Activated CD8-positive, alpha-beta memory T cell treated with anti-CD3 and anti-CD28 coated beads, Interleukin-2, amount 50 U/mL, for 48 hours (primary cell): ENCODE results near the gene RNF130.
A peak's percentile ranks its signal among the peaks of the same experiment; 100 is the strongest.

ENCODE experiments used
- DNase-seq: peaks from one replicate; pipeline ENCODE4 v3.0.0-alpha.2; 2020

Gene RNF130

DNA sequence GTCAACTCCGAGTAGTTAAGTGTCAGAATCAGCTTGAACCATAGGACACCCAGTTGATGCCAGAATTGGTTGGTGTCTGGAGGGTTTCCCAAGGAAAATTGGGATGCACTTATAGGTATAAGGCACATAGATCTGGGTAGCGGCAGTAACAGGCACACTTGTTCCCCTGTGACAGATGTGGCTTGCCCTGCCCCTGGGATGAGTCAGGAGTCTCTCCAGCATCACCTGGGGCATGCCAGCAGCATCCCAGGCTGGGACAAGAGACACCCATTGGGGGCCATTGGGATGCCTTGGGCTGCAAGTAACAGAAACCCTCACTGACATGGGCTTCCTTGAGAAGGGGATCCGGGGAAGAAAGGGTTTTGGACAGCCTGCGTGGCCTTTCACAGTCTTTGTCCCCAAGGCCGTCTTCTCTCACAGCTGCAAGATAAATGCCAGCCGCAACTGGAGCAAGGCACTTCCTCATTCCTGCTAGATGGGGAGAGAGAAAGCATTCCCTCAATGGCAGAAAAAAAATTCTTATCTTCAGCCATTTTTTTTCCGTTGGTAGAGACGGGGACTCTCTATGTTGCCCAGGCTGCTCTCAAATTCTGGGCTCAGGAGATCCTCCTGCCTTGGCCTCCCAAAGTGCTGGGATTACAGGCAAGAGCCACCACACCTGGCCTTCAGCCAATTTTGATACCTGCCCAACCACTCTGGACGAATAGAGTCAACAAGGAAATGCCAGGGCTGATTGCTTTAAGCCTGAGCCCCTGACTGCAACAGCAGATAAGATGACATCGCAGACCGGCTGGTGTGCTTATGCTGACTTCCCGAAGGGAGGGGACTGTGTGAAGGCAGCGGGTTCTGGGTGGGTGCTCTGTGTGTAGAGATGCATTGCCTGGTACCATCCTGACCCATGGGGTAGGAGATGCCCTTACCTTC, 13.3 kb upstream of the RNF130 start:
- no peak for DNase-seq

- no peak for DNase-seq
These were observed 12.0 kb upstream of the RNF130 start for GRCh38 chr5:180083529-180084060.

GRCh38 chr5:180082633-180083420, 11.3 kb upstream of the RNF130 start:
- no peak for DNase-seq

- no peak for DNase-seq
These were observed 9.9 kb upstream of the RNF130 start for GRCh38 chr5:180081481-180081880.

GRCh38 chr5:180080486-180081280, 9.1 kb upstream of the RNF130 start:
- peak; percentile 62 for DNase-seq

DNA sequence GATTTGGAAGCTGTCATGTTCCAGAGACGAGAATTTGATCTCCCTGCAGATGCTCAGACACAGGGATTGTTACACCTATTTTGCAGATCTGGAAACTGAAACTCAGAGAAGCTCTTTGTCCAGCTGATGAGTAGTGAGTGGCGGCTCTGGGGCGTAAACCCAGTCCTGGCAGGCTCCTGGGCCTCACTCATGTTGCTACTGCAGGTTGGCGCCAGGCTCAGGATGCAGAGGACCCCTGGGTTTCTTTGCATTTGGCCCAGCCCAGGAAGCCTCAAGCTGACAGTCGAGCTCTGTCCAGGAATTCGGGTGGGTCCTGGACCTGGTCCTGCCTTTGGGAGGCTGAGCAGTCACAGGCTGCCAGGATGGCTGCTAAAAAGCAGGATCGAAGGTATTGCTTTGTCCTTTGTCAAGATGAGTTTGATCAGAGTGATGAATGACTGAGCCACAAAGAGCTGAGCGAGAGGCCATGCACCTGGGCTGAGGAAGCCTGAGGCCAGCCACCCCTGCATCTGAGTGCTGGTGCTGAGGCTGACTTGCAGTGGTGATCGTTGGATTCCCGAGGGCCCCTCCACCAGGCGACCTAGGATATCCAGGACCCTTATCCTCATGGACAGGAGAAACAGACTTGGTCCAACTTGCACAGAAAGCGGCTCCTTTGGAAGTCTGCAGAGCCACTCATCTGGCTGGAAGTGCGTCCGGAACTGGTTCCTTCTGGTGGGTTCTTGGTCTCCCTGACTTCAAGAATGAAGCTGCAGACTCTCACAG, 8.3 kb upstream of the RNF130 start:
- no peak for DNase-seq

DNA sequence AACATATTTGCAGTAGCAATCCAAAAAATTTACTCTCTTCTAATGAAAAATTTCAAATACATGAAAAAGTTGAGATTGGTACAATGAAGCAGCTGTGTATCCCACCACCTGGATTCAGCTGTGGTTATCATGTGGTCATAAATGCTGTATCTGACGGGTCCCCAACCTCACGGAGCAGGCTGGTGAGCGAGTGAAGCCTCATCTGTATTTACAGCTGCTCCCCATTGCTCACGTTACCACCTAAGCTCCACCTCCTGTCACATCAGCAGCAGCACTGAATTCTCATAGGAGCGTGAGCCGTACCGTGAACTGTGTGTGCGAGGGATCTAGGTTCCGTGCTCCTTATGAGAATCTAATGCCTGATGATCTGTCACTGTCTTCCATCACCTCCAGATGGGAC, 6.8 kb upstream of the RNF130 start:
- no peak for DNase-seq

- no peak for DNase-seq
These were observed 6.2 kb upstream of the RNF130 start for GRCh38 chr5:180077594-180078284.

DNA sequence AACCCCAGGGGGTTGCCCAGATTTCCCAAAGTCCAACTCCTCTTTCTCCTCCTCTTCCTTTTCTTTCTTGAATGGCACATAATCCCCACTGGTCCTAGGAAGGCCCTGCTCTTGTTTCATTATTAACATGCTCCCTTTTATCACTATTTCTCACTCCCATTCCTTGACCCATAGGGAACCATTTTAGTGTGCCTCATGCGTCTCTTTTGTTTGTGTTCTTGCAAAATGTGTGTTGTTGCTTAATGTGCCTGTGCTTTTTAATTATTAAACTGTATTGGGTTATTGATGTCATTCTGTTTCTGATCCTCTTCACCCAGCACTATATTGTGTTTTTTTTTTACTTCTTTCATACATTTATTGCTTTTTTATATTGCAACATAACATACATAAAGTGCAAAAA, 4.1 kb upstream of the RNF130 start:
- no peak for DNase-seq

DNA sequence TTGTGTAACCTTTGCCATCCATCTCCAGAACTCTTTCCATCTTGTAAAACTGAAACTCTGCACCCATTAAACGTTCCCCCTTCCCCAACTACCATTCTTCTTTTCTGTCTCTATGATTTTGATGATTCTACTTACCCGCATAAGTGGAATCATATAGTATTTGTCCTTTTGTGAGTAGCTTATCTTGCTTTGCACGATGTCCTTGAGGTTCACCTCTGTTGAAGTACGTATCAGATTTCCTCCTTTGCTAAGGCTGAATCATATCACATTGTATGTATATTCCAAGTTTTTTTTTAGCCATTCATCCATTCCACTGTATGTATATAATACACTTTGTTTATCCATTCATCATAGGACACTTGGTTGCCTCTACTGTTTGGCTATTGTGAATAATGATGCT, 2.9 kb upstream of the RNF130 start:
- DNase-seq = no peak

DNA sequence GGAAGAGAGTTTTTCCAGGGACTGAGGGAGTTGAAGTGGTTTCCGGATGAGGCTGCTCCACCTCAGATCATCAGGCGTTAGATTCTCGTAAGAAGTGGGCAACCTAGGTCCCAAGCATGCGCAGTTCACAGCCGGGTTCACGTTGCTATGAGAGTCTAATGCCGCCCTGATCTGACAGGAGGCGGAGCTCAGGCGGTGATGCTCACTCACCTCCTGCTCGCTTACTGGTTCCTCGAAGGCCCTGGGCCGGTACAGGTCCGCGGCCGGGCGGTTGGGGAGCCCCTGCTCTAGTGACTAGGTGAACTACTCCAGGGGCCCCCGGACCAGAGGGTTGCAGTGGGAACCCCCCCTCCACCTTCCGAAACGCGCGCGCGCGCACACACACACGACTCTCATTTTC, 997 bp upstream of the RNF130 start:
- DNase-seq = no peak

DNA sequence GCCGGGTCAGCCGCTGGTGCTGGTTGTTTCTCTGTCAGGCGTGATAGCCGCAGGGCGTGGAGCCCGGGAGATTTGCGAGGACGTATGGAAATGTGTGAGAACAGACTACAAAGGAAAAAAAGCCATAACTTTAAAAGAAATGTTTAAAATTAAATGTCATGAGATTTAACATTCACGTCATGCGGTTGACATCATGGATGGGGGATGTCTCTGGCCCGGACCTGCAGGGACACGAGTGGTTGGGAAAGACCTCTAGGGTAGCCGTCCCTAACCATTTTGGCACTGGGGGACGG, 643 bp upstream of the RNF130 start:
- no peak for DNase-seq

GRCh38 chr5:180070756-180071530, 616 bp downstream of the RNF130 start:
- peak; percentile 70 for DNase-seq

DNA sequence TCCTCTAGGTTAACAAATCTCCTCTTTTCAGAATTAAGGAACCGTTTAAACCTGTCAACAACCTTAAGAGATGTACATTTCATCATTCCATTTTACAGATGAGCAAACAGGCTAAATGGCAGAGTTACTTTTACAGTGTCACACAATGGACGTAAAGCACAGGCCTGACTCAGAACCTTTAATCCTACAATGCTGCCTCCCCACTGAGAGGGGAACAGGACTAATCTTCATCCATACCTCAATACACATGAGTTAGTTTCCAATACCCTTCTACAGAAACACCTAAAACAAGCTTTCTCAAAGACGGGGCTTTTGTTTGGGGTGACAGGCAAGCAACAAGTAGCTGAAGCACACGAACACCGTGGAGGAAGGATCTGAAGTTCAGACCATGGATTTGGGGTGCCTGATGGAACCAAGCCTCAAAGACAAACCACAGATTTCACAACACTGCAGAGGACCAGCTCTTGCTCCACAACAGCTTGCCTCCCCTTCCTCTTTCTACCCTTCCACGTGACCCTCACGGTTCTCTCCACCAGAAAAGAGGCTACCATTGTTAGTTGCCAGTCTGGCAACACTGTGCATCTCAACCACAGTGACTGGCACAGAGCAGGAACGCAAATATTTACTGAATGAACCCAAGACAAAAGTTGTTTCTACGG, 1.8 kb downstream of the RNF130 start:
- DNase-seq = no peak

GRCh38 chr5:180068519-180069090, 3.0 kb downstream of the RNF130 start:
- DNase-seq = no peak

- no peak for DNase-seq
These were observed 3.6 kb downstream of the RNF130 start for GRCh38 chr5:180067986-180068385.

DNA sequence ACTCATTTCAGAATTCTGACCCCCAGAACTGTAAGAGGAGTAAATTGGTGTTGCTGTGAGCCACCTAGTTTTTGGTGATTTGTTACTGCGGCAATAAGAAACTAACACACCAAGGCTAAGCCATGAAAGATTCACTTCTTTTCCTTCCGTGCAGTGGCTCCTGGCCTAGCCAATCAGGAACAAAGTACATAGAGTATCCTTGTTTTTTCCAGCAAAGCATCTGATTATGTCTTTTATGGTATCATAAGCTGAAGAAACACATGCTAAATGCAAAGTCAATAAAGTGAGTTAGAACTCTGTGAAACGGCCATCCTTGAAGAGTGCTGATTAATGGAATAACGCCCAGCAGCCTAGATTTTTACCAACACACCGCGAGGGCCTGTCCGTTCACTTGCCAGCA, 11.4 kb downstream of the RNF130 start:
- no peak for DNase-seq

DNA sequence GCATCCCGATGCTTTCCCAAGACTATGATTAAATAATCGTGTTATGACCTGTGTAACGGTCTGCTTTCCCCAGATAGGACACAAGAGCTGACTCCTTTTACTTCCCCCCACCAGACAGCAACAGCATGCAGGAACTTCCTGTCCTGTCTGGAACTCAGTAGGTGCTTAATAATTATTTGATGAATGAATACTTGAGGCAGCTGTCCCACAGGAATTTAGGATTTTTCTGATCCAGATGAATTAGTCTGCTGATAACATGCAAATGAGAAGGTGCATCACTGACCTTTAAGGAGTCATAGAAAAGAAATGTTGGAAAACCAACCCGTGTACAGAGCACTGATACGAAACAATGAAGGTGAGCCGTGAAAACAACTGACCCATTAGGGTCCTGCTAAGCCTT, 12.2 kb downstream of the RNF130 start:
- DNase-seq = no peak

GRCh38 chr5:180056153-180056552, 15.4 kb downstream of the RNF130 start:
- no peak for DNase-seq

DNA sequence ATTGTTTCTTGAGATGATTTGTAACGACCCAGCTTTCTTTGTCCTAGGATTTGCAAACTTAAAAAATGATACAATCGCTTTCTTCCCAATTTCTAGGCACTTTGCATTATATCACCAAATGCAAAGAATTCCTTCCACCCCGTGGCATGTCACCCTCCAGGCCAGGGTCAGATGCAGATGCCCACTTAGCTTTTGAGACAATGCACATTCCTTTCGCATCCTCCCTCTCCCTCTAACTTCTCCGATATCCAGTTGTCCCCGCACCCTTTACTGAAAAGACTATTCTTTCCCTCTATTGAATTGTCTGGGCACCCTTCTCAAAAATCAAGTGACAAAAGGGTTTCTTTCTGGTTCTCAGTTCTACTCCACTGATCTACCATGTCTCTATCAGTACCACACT, 17.3 kb downstream of the RNF130 start:
- no peak for DNase-seq
